OCI-M2 (cell line): ENCODE data around the gene TFPI2.

Experiments used
- DNase-seq: peaks from one replicate; lab custom pipeline; 2025; ENCODE audit not compliant: unreplicated experiment; lab: John Stamatoyannopoulos, UW

TFPI2 gene

DNA sequence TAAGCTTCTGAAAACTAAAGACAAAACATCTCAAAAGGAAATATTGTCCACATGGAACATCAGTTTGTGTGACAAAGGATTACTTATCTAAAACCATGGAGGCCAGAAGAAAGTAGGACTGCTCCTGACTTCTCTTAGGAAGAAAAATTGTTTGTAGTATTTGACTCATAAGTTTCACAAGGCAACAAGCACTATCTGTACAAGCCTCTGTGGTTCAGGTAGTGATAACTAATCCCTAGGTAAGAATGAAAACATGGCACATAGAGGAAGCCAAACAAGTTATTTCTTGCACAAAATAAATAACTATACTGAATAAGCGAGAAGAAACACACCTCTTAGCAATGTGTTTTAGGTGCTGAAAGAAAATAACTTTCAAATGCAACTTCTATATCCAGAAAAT lies 30.3 kb downstream of the TFPI2 start:
- DNase-seq = no peak

DNA sequence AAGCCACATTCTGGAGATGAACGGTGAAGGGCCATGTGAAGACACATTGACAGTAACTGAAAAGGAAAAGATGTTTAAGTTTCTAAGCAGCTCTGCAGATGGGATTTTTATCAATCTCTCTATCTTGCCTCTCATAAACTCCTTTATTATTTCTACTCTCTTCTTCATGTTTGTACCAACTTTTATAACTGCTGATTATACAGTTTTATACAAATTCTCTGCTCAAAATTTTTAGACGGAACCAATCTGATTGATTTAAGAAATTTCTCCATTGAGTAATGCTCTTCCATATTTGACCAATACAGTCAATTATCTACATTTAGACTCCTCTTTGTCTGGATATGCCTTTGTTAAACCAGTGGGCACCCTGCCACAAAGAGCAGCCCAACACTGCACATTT lies 31.7 kb downstream of the TFPI2 start:
- no peak for DNase-seq

DNA sequence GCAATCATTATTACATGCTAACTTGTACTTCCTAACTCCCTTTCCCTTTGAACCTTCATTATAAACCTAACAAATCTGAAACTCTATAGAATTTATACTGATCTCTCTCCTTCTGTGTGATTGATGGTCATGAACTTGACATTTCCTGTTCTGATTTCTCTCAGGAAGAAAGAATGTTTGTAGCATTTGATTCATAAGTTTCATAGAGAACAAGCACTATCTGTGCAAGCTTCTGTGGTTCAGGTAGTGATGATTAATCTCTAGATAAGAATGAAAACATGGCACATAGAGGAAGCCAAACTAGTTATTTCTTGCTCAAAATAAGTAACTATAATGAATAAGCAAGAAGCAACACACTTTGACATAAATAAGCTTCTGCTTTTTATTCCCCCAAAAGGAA lies 34.2 kb downstream of the TFPI2 start:
- DNase-seq = no peak

DNA sequence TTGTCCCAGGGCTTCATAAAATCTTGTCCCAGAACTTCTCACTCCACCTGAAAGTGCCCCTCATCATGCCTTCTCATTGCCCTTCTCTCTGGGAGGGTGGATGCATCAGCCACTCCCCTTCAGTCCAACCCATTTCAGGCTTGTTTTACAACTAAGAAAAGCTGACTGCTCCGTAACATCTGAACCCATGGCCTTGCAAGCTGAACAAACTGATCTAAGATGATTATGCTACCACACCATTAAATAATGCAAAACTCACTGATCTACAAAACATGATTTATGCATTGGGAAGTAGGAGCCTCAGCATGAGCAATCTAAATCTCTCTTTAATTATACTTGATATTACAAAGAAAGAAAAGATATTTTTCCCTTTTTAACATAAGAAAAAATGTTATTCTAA lies 34.8 kb downstream of the TFPI2 start:
- no peak for DNase-seq

DNA sequence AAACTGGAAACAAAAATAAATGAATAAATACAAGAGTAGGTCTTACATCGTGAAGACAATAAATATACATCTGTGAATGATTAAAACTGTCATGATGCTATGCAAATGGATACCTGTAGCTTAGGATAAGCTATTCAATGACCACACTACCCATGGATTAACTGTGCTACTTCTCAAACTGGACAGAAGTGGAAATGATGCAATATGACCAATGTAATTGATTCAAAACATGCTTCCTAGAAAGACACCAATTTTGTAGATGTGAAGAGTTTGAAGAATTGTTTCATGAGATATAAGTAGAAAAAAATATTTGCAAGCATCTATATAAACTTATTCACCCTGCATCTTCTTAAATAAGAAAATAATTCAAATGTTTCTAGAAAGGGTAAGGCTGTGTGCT lies 36.1 kb downstream of the TFPI2 start:
- DNase-seq = no peak

DNA sequence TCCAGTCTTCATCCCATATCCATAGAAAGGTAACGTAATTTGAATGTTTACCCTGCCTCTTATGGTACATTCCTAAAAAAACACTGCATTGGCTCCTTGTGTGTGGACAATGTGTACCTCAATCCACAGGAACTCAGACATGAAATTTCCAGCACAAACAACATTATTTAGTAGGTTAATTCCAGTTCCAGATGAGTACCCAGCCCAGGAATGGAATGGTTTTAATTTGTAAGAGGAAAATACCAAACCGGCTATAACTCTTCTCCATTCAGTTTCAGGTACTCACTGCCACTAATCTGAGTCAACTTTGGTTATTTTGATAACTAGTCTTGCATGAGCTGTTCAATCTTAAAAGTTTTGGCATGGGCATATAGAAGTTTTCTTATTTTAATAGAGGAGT lies 39.0 kb downstream of the TFPI2 start:
- no peak for DNase-seq

DNA sequence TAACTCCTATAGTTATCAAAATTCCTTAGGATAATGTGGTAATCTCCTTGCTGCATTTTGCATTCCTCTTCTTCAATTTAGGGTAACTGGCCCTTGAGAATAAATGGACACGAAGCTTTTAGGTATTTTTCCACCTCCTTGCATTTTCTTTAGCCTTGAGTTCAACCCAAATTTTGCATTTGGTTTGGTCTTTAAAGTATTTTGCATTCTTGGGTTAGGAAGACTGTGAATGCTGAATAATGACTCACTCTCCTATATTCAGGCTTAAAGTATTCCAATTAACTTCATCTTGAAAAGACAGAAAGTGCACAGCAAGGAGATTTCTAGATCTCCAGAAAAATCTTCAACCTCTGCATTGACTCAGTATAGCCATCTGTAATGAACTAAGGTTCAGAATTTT lies 47.3 kb downstream of the TFPI2 start:
- DNase-seq = no peak

DNA sequence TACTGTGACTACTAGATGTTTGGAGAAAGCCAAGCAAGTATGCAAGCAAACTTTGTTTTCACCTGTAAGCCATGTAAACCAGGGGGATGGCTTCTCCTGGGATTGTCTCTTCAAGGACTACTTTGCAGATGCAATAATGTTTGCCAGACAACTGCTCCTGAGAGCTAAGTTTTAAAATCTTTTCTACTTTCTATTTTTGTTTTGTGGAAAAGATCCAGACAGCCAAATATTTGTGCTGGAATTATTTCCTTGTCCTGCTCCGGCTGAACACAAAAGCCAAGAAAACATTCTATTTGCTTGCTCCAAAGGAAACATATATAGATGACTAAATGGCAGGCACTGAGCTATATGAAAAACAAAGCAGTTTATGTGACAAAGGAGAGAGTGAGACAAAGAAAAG lies 51.6 kb downstream of the TFPI2 start:
- no peak for DNase-seq

DNA sequence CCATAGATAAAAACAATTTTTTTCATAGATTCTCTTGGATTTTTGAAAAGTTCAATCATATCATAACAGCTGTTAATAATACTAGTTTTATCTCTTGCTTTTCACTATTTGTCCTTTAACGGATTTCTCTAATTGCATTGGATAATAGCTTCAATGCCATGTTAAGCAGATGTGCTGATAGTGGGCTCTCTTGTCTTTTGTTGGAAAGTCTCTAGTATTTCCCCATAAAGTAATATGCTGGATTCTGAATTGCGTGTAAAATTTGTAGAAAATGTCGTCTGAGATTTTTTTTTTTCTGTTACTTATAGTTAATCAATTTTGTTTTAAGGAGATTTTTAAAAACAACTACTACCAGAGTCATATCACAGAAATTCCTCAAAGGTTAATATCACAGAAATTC lies 53.3 kb downstream of the TFPI2 start:
- no peak for DNase-seq

DNA sequence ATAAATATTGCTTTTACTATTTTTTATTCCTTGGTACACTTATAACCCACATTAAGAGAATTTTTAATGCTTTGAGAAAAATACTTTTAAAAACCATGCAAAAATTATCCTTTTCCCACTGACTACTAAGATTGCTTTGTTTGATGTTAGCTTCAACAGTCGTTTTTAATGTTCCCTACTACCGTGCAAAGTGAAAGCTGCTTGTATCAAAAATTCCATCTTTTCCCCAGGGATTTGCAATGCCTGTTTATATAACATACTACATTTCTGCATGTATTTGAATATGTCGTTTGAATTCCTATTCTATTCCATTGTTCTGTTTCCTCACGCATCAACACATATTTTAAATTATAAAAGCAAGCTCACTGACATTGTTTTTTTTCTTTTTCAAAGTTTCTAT lies 54.4 kb downstream of the TFPI2 start:
- no peak for DNase-seq

DNA sequence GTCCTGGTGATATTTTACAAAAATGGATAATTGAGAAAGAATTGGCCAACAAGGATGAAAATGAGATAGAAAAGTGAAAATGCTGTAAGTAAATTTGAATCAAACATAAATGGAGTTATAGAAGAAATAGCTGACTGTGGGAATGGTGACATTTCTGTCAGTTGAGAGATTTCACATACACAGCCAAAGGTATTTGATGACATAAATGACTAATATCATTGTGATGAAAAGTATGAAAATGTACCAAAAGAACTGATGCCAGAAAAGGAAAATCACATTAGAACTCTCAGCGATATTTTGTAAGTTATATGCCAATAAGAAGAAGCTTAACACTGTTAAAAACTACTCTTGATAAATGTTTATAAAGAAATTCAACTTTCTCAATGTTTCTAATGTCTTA lies 54.9 kb downstream of the TFPI2 start:
- DNase-seq = no peak
